Thyroid gland (tissue), 4 donors: Measurements from ENCODE around the gene SLC25A14. TPM values are rescaled to one million over a fixed set of nuclear protein-coding genes. Genes with fewer than 3 reads are reported as not detected.
"Not testable (repeated sequence)": the region's sequence is repeated elsewhere in the genome, so short reads cannot be mapped to it uniquely, and the experiment has no call there.

ENCODE experiments used
- DNase-seq, 2 donors: peaks; one replicate each; pipeline ENCODE4 v3.0.0-alpha.2; 2019
- H3K27ac ChIP-seq, 3 donors: fragments of 200-600 bp; sonication (generic); 1 replicate in 2 of 3; 2 replicates in 1 of 3; pipeline ENCODE4 v1.5.1; 2016 to 2019; ENCODE audit warnings: mild to moderate bottlenecking in 1 of 3, moderate library complexity in 1 of 3
- H3K27me3 ChIP-seq: fragments of 200-600 bp; sonication (generic); one replicate; pipeline ENCODE4 v1.5.1; 2019
- H3K36me3 ChIP-seq, 2 donors: fragments of 200-600 bp; sonication (generic); one replicate each; pipeline ENCODE4 v1.5.1; 2016 to 2019
- H3K4me1 ChIP-seq, 2 donors: fragments of 200-600 bp; sonication (generic); one replicate each; pipeline ENCODE4 v1.5.1; 2017 to 2019
- H3K4me3 ChIP-seq, 3 donors: fragments of 200-600 bp; sonication (generic); replicated peaks in 1 of 3; 1 replicate in 2 of 3; 2 replicates in 1 of 3; pipeline ENCODE4 v1.5.1; 2016; ENCODE audit warnings: mild to moderate bottlenecking in 1 of 3
- H3K9me3 ChIP-seq: fragments of 200-600 bp; sonication (generic); one replicate; pipeline ENCODE4 v1.5.1; 2017
- CTCF ChIP-seq, 6 experiments: fragments of 200-600 bp in 3 of 6; fragments of 450-650 bp in 3 of 6; sonication (generic) in 3 of 6; IDR thresholded peaks; one replicate each; pipeline ENCODE4 v1.5.1; 2016 to 2019; ENCODE audit warnings: antibody characterized with exemption in 6 of 6, mild to moderate bottlenecking in 2 of 6, inconsistent platforms in 1 of 6, moderate library complexity in 1 of 6
- POLR2A ChIP-seq, 2 donors: fragments of 450-650 bp; IDR thresholded peaks; one replicate each; pipeline ENCODE4 v1.6.1; 2017; ENCODE audit warnings: antibody characterized with exemption in 2 of 2, mild to moderate bottlenecking in 2 of 2, moderate library complexity in 1 of 2
- WGBS, 2 donors: methylation state at CpG; one replicate each; pipeline ENCODE4 v1.1.5; 2017; 5-methylcytosine and 5-hydroxymethylcytosine counted together
- intact Hi-C: fragments of 100-400 bp; cut with DNase I; formaldehyde crosslinking; loops from one replicate; pipeline ENCODE4 v1.15.1; 2023
- total RNA-seq, 4 donors: library from RNA; depleted of rRNA; stranded (reverse); fragments of >200 nt; gene quantifications; one replicate each; pipeline ENCODE4 v1.2.3, GENCODE V29; 2016

Gene SLC25A14
- total RNA-seq, 4 donors from 2014 or later = 9.7 to 22.7 (median 14.1) TPM

- Histone ChIP-seq H3K4me3 (no peak overlapping the region), H3K4me1 (no peaks in the 10 kb centered on the region), H3K36me3 (no peaks in the 10 kb centered on the region), H3K27me3 (no peaks in the 10 kb centered on the region), H3K9me3 (no peaks in the 10 kb centered on the region), H3K27ac (no peak overlapping the region)
- no peak for DNase-seq
- 89 to 95% methylated on average over 1 of the region's 1 CpG for WGBS, 2 donors
- intact Hi-C loops = no loop called here
- TF ChIP-seq POLR2A (IDR thresholded peaks at IDR 0.05) (no peak), CTCF (IDR thresholded peaks at IDR 0.05) (no peak)
These were observed 3.7 kb downstream of the SLC25A14 start for GRCh38 chrX:130343411-130343810.

GRCh38 chrX:130347321-130347720 lies 7.6 kb downstream of the SLC25A14 start:
- TF ChIP-seq POLR2A (IDR thresholded peaks at IDR 0.05) = no peak
- DNase-seq = no peak

GRCh38 chrX:130351567-130351966 lies 11.8 kb downstream of the SLC25A14 start:
- intact Hi-C loops = no loop called here
- 91 to 98% methylated on average over 3 of the region's 3 CpGs for WGBS, 2 donors
- Histone ChIP-seq H3K4me3 (no peak overlapping the region), H3K4me1 (no peaks in the 10 kb centered on the region), H3K9me3 (no peaks in the 10 kb centered on the region), H3K27me3 (no peaks in the 10 kb centered on the region), H3K27ac (no peak overlapping the region), H3K36me3 (no peaks in the 10 kb centered on the region)
- TF ChIP-seq CTCF (IDR thresholded peaks at IDR 0.05) = no peak
- no peak for TF ChIP-seq POLR2A (IDR thresholded peaks at IDR 0.05)
- no peak for DNase-seq

More at GRCh38 chrX:130347321-130347720, 7.6 kb downstream of the SLC25A14 start:
- no peak overlapping the region for H3K4me3 ChIP-seq
- no peaks in the 10 kb centered on the region for H3K9me3 ChIP-seq
- 72 to 81% methylated on average over 1 of the region's 1 CpG for WGBS, 2 donors
- H3K4me1 ChIP-seq = no peaks in the 10 kb centered on the region
- no peak overlapping the region for H3K27ac ChIP-seq
- intact Hi-C loops = no loop called here
- no peaks in the 10 kb centered on the region for H3K36me3 ChIP-seq
- H3K27me3 ChIP-seq = no peaks in the 10 kb centered on the region

GRCh38 chrX:130352050-130352449 lies 12.3 kb downstream of the SLC25A14 start:
- WGBS, 2 donors = 83 to 95% methylated on average over 1 of the region's 1 CpG

GRCh38 chrX:130376077-130376476 lies 36.4 kb downstream of the SLC25A14 start:
- no peaks in the 10 kb centered on the region for H3K36me3 ChIP-seq
- TF ChIP-seq POLR2A (IDR thresholded peaks at IDR 0.05) (no peak), CTCF (IDR thresholded peaks at IDR 0.05) (no peak)
- DNase-seq = no peak
- no peaks in the 10 kb centered on the region for H3K4me1 ChIP-seq
- no peak overlapping the region for H3K4me3 ChIP-seq
- no peak overlapping the region for H3K27ac ChIP-seq
- no peaks in the 10 kb centered on the region for H3K27me3 ChIP-seq
- H3K9me3 ChIP-seq = no peaks in the 10 kb centered on the region
- intact Hi-C loops = no loop called here

More at GRCh38 chrX:130352050-130352449, 12.3 kb downstream of the SLC25A14 start:
- H3K27ac ChIP-seq, H3K4me3 ChIP-seq, H3K4me1 ChIP-seq, intact Hi-C loops, H3K27me3 ChIP-seq, H3K9me3 ChIP-seq, H3K36me3 ChIP-seq, DNase-seq: not testable (repeated sequence)

- TF ChIP-seq POLR2A (IDR thresholded peaks at IDR 0.05) = no peak
- no peak for TF ChIP-seq CTCF (IDR thresholded peaks at IDR 0.05)
- Histone ChIP-seq H3K36me3 (no peaks in the 10 kb centered on the region), H3K27ac (no peak overlapping the region), H3K9me3 (no peaks in the 10 kb centered on the region), H3K4me3 (no peak overlapping the region), H3K4me1 (no peaks in the 10 kb centered on the region), H3K27me3 (no peaks in the 10 kb centered on the region)
- DNase-seq = no peak
- intact Hi-C loops = no loop called here
- WGBS, 2 donors = 27 to 34% methylated on average over 5 of the region's 5 CpGs
These were observed 38.4 kb downstream of the SLC25A14 start for GRCh38 chrX:130378024-130378669.
